ENCODE data around the gene KDM2A. TPM values are rescaled to one million over a fixed set of nuclear protein-coding genes. Genes with fewer than 3 reads are reported as not detected.
"Not testable (repeated sequence)": the region's sequence is repeated elsewhere in the genome, so short reads cannot be mapped to it uniquely, and the experiment has no call there.

KDM2A gene
- total and polyA plus RNA-seq, 7 donors = 15.6 to 67.3 (median 29.0) TPM

DNA sequence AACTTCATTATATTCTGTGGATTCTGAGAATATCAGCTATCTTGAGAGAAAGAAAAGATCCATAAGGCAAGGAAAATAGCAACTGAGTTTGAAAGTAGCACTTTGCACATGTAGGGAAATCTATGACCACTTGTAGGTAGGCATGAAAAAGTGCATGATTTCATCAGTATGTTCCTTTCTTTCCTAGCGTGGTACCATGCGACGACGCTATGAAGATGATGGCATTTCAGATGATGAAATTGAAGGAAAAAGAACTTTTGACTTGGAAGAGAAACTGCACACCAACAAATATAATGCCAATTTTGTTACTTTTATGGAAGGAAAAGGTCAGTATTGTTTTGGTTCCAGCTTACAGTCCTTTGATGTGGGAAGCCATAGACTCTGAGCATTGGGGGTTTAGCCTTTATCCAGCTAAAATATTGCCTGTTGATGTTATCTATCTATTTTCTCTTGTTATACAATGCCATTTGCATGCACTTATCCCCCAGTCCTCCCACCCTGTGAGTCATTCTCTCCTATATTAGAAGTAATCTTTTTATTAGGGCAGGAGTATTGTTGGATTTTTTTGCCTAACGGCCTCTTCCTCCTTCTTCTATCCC is 60.9 kb downstream of the KDM2A start:
- Histone ChIP-seq H3K27ac (no peak overlapping the region), H3K4me3 (no peak overlapping the region), H3K36me3 (peaks cover 6 to 50% (median 9%) of the 10 kb centered on the region in 4 donors), H3K4me1 (peaks cover 0 to 25% (median 9%) of the 10 kb centered on the region in 4 donors), H3K9me3 (no peaks in the 10 kb centered on the region), H3K27me3 (no peaks in the 10 kb centered on the region)
- TF ChIP-seq CTCF (IDR thresholded peaks at IDR 0.05) = no peak
- TF ChIP-seq POLR2AphosphoS5 (IDR thresholded peaks at IDR 0.05) = no peak
- TF ChIP-seq POLR2A (IDR thresholded peaks at IDR 0.05) = no peak
- no peak for TF ChIP-seq EP300 (IDR thresholded peaks at IDR 0.05)
- intact Hi-C loops (cut with DNase I) = no loop called here
- no peak for DNase-seq
- 88 to 92% methylated on average over 5 of the region's 5 CpGs for WGBS, 2 donors

DNA sequence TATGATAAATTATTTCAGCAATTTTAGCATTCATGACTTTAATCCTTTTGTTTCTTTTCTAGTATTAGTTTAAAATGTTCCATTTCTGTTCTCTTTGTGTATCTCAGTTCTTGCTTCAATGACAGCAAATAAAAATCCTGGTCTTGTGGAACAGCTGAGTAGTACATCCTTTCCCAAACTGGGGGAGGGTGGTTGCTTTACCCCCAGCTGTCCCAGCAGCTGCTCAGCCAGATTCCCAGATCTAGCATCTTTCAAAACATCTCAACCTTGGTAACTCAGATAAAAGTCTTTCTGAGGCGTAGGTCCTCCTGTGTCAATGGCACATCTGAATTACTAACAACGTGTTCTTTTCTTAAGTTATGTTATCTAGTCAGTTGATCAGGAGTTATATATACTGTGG is 75.0 kb downstream of the KDM2A start:
- Histone ChIP-seq H3K4me1 (no peaks in the 10 kb centered on the region), H3K4me3 (no peak overlapping the region), H3K36me3 (peaks cover 0 to 40% (median 5%) of the 10 kb centered on the region in 4 donors), H3K27ac (no peak overlapping the region), H3K9me3 (no peaks in the 10 kb centered on the region), H3K27me3 (no peaks in the 10 kb centered on the region)
- WGBS, 2 donors = 97 to 98% methylated on average over 2 of the region's 2 CpGs
- no peak for TF ChIP-seq EP300 (IDR thresholded peaks at IDR 0.05)
- no peak for TF ChIP-seq POLR2A (IDR thresholded peaks at IDR 0.05)
- TF ChIP-seq POLR2AphosphoS5 (IDR thresholded peaks at IDR 0.05) = no peak
- TF ChIP-seq CTCF (IDR thresholded peaks at IDR 0.05) = no peak
- DNase-seq = no peak
- intact Hi-C loops (cut with DNase I) = no loop called here

DNA sequence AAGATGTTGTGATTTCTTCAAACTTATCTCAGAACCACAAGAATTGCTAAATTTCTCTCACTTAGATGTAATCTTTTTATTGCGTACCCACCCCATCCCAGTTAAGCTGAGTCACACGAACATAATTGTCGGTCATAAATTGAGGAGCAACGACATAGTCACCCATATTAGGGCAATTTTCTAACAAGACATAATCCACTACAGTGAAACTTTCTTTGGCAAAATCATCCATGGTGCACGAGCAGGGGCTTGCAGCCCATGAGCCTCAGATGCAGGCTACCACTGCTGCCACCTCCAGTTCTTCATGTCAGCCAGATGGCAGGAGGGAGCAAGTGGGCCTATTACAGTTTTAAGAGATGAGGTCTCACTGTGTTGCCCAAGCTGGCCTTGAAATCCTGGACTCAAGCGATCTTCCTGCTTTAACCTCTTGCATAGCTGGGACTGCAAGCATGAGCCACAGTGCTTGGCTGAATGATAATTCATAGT is 77.0 kb downstream of the KDM2A start:
- H3K36me3 ChIP-seq = peaks cover 0 to 47% (median 5%) of the 10 kb centered on the region in 4 donors
- intact Hi-C loops (cut with DNase I) = no loop called here
- TF ChIP-seq CTCF (IDR thresholded peaks at IDR 0.05) = no peak
- no peak for TF ChIP-seq POLR2AphosphoS5 (IDR thresholded peaks at IDR 0.05)
- no peak for TF ChIP-seq EP300 (IDR thresholded peaks at IDR 0.05)
- TF ChIP-seq POLR2A (IDR thresholded peaks at IDR 0.05) = no peak
- no peaks in the 10 kb centered on the region for H3K9me3 ChIP-seq
- no peaks in the 10 kb centered on the region for H3K27me3 ChIP-seq
- no peaks in the 10 kb centered on the region for H3K4me1 ChIP-seq
- DNase-seq = no peak
- H3K27ac ChIP-seq = no peak overlapping the region
- WGBS, 2 donors = 20 to 64% methylated on average over 6 of the region's 6 CpGs
- no peak overlapping the region for H3K4me3 ChIP-seq

DNA sequence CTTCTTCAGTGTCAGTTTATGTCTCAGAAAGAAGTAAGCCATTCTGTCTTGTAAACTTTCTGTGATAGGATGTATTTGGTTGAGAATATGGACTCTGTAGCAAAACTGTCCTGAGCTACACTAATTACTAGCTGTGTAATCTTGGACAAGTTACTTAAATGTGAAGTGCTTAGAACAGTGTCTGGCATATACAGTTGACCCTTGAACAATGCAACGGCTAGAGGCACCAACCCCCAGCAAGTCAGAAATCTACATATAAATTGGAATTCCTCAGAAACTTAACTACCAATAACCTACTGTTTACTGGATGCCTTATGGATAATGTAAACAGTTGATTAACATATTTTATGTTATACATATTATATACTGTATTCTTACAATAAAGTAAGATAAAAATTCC is 78.5 kb downstream of the KDM2A start:
- 69 to 72% methylated on average over 1 of the region's 1 CpG for WGBS, 2 donors
- Histone ChIP-seq H3K36me3 (peaks cover 0 to 50% (median 5%) of the 10 kb centered on the region in 4 donors), H3K27ac (no peak overlapping the region)

GRCh38 chr11:67198781-67199180 is 79.7 kb downstream of the KDM2A start:
- H3K27me3 ChIP-seq; H3K9me3 ChIP-seq; H3K4me1 ChIP-seq; H3K27ac ChIP-seq; intact Hi-C loops (cut with DNase I); H3K4me3 ChIP-seq; DNase-seq: not testable (repeated sequence)
- WGBS, 2 donors = 92 to 97% methylated on average over 3 of the region's 3 CpGs
- H3K36me3 ChIP-seq = peaks cover 0 to 45% (median 5%) of the 10 kb centered on the region in 4 donors

More for the DNA sequence above, 78.5 kb downstream of the KDM2A start:
- Histone ChIP-seq H3K27me3 (no peaks in the 10 kb centered on the region), H3K4me1 (no peaks in the 10 kb centered on the region), H3K4me3 (no peak overlapping the region), H3K9me3 (no peaks in the 10 kb centered on the region)
- no peak for DNase-seq
- intact Hi-C loops (cut with DNase I) = no loop called here
- TF ChIP-seq POLR2AphosphoS5 (IDR thresholded peaks at IDR 0.05) (no peak), POLR2A (IDR thresholded peaks at IDR 0.05) (no peak), EP300 (IDR thresholded peaks at IDR 0.05) (no peak), CTCF (IDR thresholded peaks at IDR 0.05) (no peak)
